DOHH2 (cell line): Measurements from ENCODE around the gene SRSF12.

Source experiments
- H3F3A ChIP-seq: fragments of 200-600 bp; sonication (generic), shearing (Covaris generic); 2 replicates; pipeline ENCODE4 v1.6.0; 2016; ENCODE audit warnings: antibody characterized with exemption, mild to moderate bottlenecking; ENCODE audit not compliant: control insufficient read depth, insufficient read depth
- H3K27ac ChIP-seq: fragments of 200-600 bp; sonication (generic); 2 replicates; pipeline ENCODE4 v1.5.1; 2014; ENCODE audit warnings: low read depth, mild to moderate bottlenecking, low read length, moderate library complexity
- H3K27me3 ChIP-seq: fragments of 200-600 bp; sonication (generic); 2 replicates; pipeline ENCODE4 v1.6.1; 2014; ENCODE audit warnings: mild to moderate bottlenecking, low read length, mixed read lengths; ENCODE audit not compliant: control insufficient read depth
- H3K36me3 ChIP-seq: fragments of 200-600 bp; sonication (generic); 2 replicates; pipeline ENCODE4 v1.6.1; 2014; ENCODE audit warnings: mild to moderate bottlenecking, low read length, moderate library complexity, mixed read lengths; ENCODE audit not compliant: control insufficient read depth
- H3K4me1 ChIP-seq: fragments of 200-600 bp; sonication (generic); 2 replicates; pipeline ENCODE4 v1.6.1; 2014; ENCODE audit warnings: mild to moderate bottlenecking, low read length, mixed read lengths; ENCODE audit not compliant: control insufficient read depth
- H3K4me2 ChIP-seq: fragments of 200-600 bp; sonication (generic); 2 replicates; pipeline ENCODE4 v1.6.0; 2014; ENCODE audit warnings: mild to moderate bottlenecking, low read length, moderate library complexity
- H3K4me3 ChIP-seq: fragments of 200-600 bp; sonication (generic); 2 replicates; pipeline ENCODE4 v1.5.1; 2014; ENCODE audit warnings: mild to moderate bottlenecking, low read length, mixed read lengths
- H3K79me2 ChIP-seq: fragments of 200-600 bp; sonication (generic); 2 replicates; pipeline ENCODE4 v1.6.1; 2014; ENCODE audit warnings: mild to moderate bottlenecking, low read length, mixed read lengths; ENCODE audit not compliant: control insufficient read depth
- H3K9me2 ChIP-seq: fragments of 200-600 bp; sonication (generic); replicated peaks from 2 replicates; pipeline ENCODE4 v1.6.1; 2014; ENCODE audit warnings: mild to moderate bottlenecking, low read length, mixed read lengths; ENCODE audit not compliant: control insufficient read depth
- H3K9me3 ChIP-seq: fragments of 200-600 bp; sonication (generic); 2 replicates; pipeline ENCODE4 v1.6.1; 2014; ENCODE audit warnings: antibody characterized with exemption, low read length, mixed read lengths; ENCODE audit not compliant: control insufficient read depth, insufficient read depth
- H4K20me1 ChIP-seq: fragments of 200-600 bp; sonication (generic); 2 replicates; pipeline ENCODE4 v1.6.0; 2014; ENCODE audit warnings: low read depth, mild to moderate bottlenecking, antibody characterized with exemption, low read length, moderate library complexity; ENCODE audit not compliant: control insufficient read depth, insufficient read depth
- EZH2phosphoT487 ChIP-seq: fragments of 200-600 bp; sonication (generic); IDR thresholded peaks from 2 replicates; pipeline ENCODE4 v1.6.1; 2017; ENCODE audit warnings: borderline replicate concordance, mild to moderate bottlenecking, antibody characterized with exemption, low read length, moderate library complexity, mixed read lengths
- TF ChIP-seq, protein P1 (sequence below): fragments of 200-600 bp; sonication (generic); IDR thresholded peaks from one replicate; pipeline ENCODE4 v1.5.1; 2014; ENCODE audit warnings: antibody characterized with exemption, mild to moderate bottlenecking, low read depth, low read length; ENCODE audit not compliant: poor library complexity, severe bottlenecking

The SRSF12 gene

DNA sequence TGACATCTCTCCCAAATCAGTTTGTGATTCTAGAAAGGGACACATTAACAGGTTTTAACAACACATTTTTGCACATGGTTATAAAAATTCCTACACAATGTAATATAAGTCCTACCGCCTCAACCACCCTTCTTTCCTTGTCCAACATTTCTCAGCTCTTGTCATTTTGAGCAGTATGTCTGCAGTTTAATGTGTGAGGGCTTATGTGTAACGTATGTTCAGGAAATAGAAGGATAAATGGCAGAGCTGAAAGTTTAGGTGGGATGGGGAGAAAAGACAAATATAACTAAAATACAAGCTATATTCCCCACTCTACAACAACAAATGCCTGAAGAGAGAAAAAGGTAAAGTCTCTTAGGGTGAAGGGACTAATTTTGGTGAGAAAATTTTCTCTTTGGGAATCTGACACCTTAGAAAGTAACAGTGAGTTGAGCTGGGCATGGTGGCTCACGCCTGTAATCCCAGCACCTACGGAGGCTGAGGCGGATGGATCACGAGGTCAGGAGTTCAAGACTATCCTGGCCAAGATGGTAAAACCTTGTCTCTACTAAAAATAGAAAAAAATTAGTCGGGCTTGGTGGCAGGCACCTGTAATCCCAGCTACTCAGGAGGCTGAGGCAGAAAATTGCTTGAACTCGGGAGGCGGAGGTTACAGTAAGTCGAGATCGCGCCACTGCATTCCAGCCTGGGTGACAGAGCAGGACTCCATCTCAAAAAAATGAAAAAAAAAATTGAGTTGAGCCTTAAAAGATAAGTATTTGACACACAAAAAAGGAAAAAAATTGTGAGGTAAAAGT lies 32.3 kb downstream of the SRSF12 start:
- peaks cover 43% of the 10 kb centered on the region for H3K36me3 ChIP-seq
- H3K79me2 ChIP-seq: peaks cover 39% of the 10 kb centered on the region
- no peaks in the 10 kb centered on the region for H3K9me3 ChIP-seq
- H4K20me1 ChIP-seq: peaks cover 26% of the 10 kb centered on the region; the same call in 1 of the 2 replicates
- peaks cover 13% of the 10 kb centered on the region for H3F3A ChIP-seq
- H3K9me2 ChIP-seq: no peaks in the 10 kb centered on the region
- no peak for TF ChIP-seq EZH2phosphoT487
- TF ChIP-seq, protein P1, sequence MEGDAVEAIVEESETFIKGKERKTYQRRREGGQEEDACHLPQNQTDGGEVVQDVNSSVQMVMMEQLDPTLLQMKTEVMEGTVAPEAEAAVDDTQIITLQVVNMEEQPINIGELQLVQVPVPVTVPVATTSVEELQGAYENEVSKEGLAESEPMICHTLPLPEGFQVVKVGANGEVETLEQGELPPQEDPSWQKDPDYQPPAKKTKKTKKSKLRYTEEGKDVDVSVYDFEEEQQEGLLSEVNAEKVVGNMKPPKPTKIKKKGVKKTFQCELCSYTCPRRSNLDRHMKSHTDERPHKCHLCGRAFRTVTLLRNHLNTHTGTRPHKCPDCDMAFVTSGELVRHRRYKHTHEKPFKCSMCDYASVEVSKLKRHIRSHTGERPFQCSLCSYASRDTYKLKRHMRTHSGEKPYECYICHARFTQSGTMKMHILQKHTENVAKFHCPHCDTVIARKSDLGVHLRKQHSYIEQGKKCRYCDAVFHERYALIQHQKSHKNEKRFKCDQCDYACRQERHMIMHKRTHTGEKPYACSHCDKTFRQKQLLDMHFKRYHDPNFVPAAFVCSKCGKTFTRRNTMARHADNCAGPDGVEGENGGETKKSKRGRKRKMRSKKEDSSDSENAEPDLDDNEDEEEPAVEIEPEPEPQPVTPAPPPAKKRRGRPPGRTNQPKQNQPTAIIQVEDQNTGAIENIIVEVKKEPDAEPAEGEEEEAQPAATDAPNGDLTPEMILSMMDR: no peak
- no peaks in the 10 kb centered on the region for H3K27me3 ChIP-seq
- H3K4me2 ChIP-seq: no peak overlapping the region
- no peak overlapping the region for H3K4me3 ChIP-seq
- no peak overlapping the region for H3K27ac ChIP-seq
- H3K4me1 ChIP-seq: peaks cover 12% of the 10 kb centered on the region

DNA sequence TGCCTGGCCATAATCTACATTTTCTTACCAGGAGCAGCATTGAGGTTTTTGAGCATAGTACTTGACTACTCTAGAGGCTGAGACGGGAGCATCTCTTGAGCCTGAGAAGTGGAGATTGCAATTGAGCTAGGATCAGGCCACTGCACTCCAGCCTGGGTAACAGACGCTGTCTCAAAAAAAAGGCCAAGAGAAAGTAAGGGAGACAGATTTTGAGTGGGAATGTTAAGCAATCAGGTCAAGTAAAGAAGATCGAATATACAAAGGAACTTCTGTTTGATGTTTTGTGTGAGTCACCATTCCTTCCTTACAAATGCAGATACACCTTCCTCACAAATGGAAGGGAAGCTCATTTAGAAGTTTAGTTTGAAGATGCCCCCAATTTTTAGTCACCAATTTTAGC lies 32.9 kb downstream of the SRSF12 start:
- H3K79me2 ChIP-seq: peaks cover 40% of the 10 kb centered on the region
- TF ChIP-seq, protein P1: no peak
- TF ChIP-seq EZH2phosphoT487: no peak
- peaks cover 12% of the 10 kb centered on the region for H3K4me1 ChIP-seq
- peaks cover 43% of the 10 kb centered on the region for H3K36me3 ChIP-seq
- peaks cover 26% of the 10 kb centered on the region; the same call in 1 of the 2 replicates for H4K20me1 ChIP-seq
- H3K27ac ChIP-seq: no peak overlapping the region
- H3K4me2 ChIP-seq: no peak overlapping the region
- no peak overlapping the region for H3K4me3 ChIP-seq
- no peaks in the 10 kb centered on the region for H3K27me3 ChIP-seq
- H3K9me3 ChIP-seq: no peaks in the 10 kb centered on the region
- H3F3A ChIP-seq: peaks cover 10% of the 10 kb centered on the region; the same call in 1 of the 2 replicates
- H3K9me2 ChIP-seq: no peaks in the 10 kb centered on the region

DNA sequence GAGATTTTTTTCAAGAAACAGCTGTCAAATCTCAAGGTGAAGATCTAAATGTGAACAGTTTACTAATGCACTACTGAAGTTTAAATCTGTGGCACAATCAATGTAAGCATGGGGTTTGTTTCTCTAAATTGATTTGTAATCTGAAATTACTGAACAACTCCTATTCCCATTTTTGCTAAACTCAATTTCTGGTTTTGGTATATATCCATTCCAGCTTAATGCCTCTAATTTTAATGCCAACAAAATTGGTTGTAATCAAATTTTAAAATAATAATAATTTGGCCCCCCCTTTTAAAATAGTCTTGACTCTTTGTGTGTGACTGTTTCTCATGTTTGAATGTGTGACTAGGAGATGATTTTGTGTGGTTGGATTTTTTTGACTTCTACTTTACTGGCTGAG lies 33.3 kb downstream of the SRSF12 start:
- H3K36me3 ChIP-seq: peaks cover 43% of the 10 kb centered on the region
- no peaks in the 10 kb centered on the region for H3K9me2 ChIP-seq
- peaks cover 14% of the 10 kb centered on the region for H3K4me1 ChIP-seq
- H3K27ac ChIP-seq: no peak overlapping the region
- H3K4me2 ChIP-seq: no peak overlapping the region
- no peaks in the 10 kb centered on the region for H3K27me3 ChIP-seq
- no peak for TF ChIP-seq EZH2phosphoT487
- TF ChIP-seq, protein P1: no peak
- peaks cover 10% of the 10 kb centered on the region; the same call in 1 of the 2 replicates for H3F3A ChIP-seq
- H4K20me1 ChIP-seq: peaks cover 26% of the 10 kb centered on the region; the same call in 1 of the 2 replicates
- no peak overlapping the region for H3K4me3 ChIP-seq
- peaks cover 40% of the 10 kb centered on the region for H3K79me2 ChIP-seq
- no peaks in the 10 kb centered on the region for H3K9me3 ChIP-seq
